ENCODE data around the gene CNGA1. TPM values are rescaled to one million over a fixed set of nuclear protein-coding genes. Genes with fewer than 3 reads are reported as not detected.

The CNGA1 gene
- total and polyA plus RNA-seq, 11 donors: 0.19 to 1.9 (median 0.71) TPM; not detected in 3

DNA sequence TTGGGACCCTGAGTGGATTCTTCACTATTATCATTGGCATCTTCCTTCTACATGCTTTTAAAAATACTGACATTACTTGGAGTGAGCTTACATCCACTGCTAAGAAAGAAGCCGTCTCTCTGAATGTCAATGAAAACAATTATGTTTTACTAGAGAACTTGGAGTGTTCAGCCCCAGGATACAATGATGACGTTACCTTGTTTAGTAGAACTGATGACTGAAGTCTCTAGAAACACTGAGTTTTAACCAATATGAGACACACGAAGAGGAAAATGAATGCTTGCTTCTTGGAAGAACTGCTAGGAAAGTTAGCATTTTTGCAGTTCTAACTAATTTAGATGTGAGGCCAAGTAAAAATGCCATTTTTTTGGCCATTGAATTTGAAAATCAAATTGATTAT is 19.5 kb upstream of the CNGA1 start:
- DNase-seq (no peak), ATAC-seq (no peak)
- Histone ChIP-seq H3K27ac (no peak overlapping the region), H3K4me1 (peaks cover 0 to 6% (median 0%) of the 10 kb centered on the region in 12 donors), H3K9me3 (no peaks in the 10 kb centered on the region), H3K4me3 (no peak overlapping the region), H3K27me3 (peaks cover 0 to 3% (median 0%) of the 10 kb centered on the region in 9 donors), H3K36me3 (no peaks in the 10 kb centered on the region)
- intact Hi-C loops (cut with DNase I): no loop called here
- no peak for TF ChIP-seq POLR2A (IDR thresholded peaks at IDR 0.05)
- TF ChIP-seq, protein P1, sequence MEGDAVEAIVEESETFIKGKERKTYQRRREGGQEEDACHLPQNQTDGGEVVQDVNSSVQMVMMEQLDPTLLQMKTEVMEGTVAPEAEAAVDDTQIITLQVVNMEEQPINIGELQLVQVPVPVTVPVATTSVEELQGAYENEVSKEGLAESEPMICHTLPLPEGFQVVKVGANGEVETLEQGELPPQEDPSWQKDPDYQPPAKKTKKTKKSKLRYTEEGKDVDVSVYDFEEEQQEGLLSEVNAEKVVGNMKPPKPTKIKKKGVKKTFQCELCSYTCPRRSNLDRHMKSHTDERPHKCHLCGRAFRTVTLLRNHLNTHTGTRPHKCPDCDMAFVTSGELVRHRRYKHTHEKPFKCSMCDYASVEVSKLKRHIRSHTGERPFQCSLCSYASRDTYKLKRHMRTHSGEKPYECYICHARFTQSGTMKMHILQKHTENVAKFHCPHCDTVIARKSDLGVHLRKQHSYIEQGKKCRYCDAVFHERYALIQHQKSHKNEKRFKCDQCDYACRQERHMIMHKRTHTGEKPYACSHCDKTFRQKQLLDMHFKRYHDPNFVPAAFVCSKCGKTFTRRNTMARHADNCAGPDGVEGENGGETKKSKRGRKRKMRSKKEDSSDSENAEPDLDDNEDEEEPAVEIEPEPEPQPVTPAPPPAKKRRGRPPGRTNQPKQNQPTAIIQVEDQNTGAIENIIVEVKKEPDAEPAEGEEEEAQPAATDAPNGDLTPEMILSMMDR (IDR thresholded peaks at IDR 0.05): no peak
- 85 to 92% (median 90%) methylated on average over 3 of the region's 3 CpGs for WGBS, 4 donors

DNA sequence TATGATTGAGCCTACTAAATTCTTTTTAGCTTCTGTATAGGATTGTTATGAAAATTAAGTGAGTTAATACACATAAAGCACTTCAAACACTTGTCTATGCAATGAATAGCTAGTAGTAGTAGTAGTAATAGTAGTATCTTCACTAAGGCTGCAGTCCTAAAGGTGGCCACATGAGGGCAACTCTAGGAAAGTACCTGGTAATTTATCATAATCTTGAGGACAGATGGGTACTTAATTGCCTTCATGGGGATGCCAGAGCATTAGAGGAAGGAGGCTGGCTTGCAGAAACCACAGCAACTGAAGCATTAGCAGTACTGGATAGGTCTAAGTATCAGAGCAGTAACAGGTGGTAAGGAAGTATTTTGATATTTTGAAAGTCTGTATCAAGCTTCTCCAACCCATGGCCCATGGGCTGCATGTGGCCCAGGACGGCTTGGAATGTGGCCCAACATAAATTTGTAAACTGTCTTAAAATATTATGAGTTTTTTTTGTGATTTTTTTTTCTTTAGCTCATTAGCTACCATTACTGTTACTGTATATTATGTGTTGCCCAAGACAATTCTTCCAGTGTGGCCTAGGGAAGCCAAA is 17.4 kb upstream of the CNGA1 start:
- WGBS, 4 donors: 69 to 85% (median 77%) methylated on average over 1 of the region's 1 CpG
- Histone ChIP-seq H3K27me3 (peaks cover 0 to 3% (median 0%) of the 10 kb centered on the region in 9 donors), H3K36me3 (no peaks in the 10 kb centered on the region), H3K4me1 (peaks cover 0 to 6% (median 0%) of the 10 kb centered on the region in 12 donors), H3K27ac (no peak overlapping the region), H3K9me3 (no peaks in the 10 kb centered on the region), H3K4me3 (no peak overlapping the region)
- no peak for ATAC-seq
- TF ChIP-seq, protein P1 (IDR thresholded peaks at IDR 0.05): peak in 9 of 12 donors; percentile 8 to 42 (median 28)
- TF ChIP-seq POLR2A (IDR thresholded peaks at IDR 0.05): no peak
- intact Hi-C loops (cut with DNase I): no loop called here
- DNase-seq: no peak

DNA sequence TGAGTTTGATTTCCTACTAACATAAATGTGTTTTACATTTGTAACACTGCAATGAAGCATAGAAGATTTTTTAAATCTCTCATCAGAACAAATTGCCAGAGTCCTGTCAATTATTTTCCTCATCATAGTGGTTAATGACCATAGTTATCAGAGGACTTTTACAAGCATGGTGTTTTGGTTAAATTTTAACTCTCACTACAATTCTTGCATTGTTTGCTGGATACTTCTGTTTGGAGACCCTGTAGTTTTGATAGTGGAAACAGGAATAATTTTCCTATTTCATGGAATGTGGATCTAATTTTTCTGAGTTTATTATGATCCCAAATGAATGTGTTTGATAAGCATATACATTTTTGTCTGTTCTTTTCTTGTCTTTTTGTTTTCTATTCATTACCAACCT is 16.9 kb upstream of the CNGA1 start:
- H3K27ac ChIP-seq: no peak overlapping the region
- ATAC-seq: no peak
- intact Hi-C loops (cut with DNase I): no loop called here
- no peaks in the 10 kb centered on the region for H3K27me3 ChIP-seq
- TF ChIP-seq POLR2A (IDR thresholded peaks at IDR 0.05): no peak
- TF ChIP-seq, protein P1 (IDR thresholded peaks at IDR 0.05): no peak
- H3K9me3 ChIP-seq: no peaks in the 10 kb centered on the region
- H3K36me3 ChIP-seq: no peaks in the 10 kb centered on the region
- DNase-seq: no peak
- H3K4me3 ChIP-seq: no peak overlapping the region
- peaks cover 0 to 6% (median 0%) of the 10 kb centered on the region in 12 donors for H3K4me1 ChIP-seq

DNA sequence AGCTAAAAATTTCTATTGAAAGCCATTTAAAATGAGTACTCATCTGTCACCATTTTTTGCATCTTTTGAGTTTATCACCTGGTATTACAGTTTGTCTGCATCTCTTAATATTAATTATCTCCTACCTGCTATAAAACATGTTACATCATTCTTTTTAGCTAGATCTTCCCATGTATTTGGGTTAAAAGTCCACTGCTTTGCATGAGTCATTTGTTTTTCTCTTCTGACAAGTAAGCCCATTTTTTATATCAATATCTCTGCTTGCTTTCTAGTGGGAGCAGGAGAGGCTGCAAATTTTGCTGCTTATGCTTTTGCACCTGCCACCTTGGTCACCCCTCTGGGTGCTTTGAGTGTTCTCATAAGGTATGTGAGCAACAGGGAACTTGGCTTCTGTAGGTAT is 16.2 kb upstream of the CNGA1 start:
- no peaks in the 10 kb centered on the region for H3K27me3 ChIP-seq
- no peak overlapping the region for H3K27ac ChIP-seq
- TF ChIP-seq, protein P1 (IDR thresholded peaks at IDR 0.05): no peak
- no peak for TF ChIP-seq POLR2A (IDR thresholded peaks at IDR 0.05)
- H3K4me3 ChIP-seq: no peak overlapping the region
- peaks cover 0 to 6% (median 0%) of the 10 kb centered on the region in 12 donors for H3K4me1 ChIP-seq
- intact Hi-C loops (cut with DNase I): no loop called here
- H3K36me3 ChIP-seq: no peaks in the 10 kb centered on the region
- ATAC-seq (no peak), DNase-seq (no peak)
- H3K9me3 ChIP-seq: no peaks in the 10 kb centered on the region

Measured in heart left ventricle (tissue), 16 donors.